Left renal pelvis (tissue), 4 donors: ENCODE data around the gene UVSSA. TPM values are rescaled to one million over a fixed set of nuclear protein-coding genes. Genes with fewer than 3 reads are reported as not detected.

Experiments
- DNase-seq, 4 donors: peaks; one replicate each; pipeline ENCODE4 v3.0.0-alpha.2; 2013; ENCODE audit warnings: low read depth in 4 of 4, low spot score in 3 of 4
- polyA plus RNA-seq, 4 donors: library from polyadenylated mRNA; unstranded; fragments of 120-200 nt; gene quantifications; one replicate each; pipeline ENCODE4 v1.2.1, GENCODE V29; 2013; ENCODE audit not compliant: insufficient read length in 4 of 4

UVSSA gene
- polyA plus RNA-seq, 4 donors: 5.9 to 19.3 (median 11.3) TPM

DNA sequence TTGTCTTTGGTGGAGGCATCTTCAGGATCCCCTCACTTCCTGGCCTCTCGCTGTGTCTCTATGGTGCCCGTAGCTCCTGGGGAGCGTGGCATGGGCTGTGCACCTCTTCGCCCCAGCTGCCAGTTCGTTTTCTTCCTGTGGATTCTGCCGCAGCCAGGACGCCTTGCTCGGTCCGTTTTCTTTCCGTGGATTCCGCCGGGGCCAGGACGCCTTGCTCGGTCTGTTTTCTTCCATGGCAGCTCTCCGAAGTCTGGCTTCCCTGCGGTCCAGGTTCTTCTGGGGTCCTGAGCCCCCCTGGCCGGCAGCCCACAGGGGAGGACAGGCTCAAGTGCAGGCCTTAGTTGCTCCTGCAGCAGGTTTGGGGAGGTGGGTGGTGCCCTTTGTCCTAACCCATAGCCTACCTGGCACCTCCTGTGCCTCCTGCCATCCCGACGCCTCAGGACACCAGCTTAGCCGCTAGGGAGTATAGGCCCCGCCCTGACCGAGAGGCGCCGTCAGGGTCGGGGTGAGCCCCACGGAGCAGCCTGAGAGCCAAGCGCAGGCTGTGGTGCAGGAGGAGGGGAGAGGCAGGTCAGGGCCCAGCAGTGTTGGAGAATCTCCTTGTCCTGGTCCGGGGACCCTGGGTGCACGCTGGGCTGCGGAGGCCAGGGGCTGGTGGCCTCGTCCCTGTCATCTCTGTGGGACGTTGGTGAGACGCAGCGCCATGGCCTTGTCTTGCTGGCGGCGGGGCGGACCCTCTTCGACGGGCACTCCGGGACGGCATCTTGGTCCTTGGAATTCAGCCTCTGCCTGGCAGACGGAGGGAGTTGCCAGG lies 27.1 kb downstream of the UVSSA start:
- DNase-seq: no peak

DNA sequence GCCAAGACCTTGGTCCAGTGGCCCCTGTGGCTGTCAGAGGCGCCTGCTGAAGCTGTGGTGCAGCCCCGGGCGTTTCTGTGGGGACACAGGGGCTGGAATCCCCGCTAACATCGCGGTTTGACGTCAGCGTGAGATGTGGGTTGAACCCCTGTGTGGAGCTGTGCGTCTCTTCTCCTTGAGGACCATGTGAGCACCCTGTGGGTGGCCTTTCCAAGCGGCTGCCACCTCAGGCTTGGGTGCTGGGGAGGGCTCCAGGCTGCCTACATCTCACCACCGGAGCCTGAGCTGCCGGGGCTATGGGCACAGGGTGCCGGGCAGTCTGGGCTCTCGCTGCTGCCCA lies 27.7 kb downstream of the UVSSA start:
- DNase-seq: no peak

DNA sequence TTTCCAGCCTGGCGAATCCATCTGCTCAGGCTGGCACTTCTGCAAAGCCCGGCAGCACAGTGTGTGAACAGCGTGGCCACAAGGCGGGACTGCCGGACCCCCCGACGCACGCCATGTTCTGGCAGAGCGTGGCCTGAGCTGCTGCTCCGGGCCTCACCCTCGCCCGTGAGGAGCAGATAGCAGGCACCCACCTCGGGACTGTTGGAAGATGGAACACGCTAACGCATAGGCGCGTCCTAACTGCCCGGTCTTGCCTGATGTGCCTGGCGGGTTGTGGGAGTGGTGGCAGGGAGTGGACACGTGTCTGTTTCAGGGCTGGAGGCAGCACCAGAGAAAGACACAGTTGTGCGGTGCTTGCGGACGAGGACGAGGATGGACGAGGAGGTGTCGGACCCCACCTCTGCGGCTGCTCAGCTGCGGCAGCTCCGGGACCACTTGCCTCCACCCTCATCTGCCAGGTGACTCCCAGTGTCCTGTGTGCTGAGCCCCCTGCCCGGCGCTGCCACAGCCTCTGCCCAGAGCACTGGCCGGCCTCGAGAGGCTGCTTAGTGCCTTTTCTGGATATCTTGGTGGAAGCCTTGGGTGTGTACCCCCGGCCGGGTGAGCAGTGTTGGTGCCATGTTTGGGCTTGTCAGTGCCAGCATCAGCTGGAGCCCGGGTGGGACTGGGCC lies 28.2 kb downstream of the UVSSA start:
- DNase-seq: no peak

DNA sequence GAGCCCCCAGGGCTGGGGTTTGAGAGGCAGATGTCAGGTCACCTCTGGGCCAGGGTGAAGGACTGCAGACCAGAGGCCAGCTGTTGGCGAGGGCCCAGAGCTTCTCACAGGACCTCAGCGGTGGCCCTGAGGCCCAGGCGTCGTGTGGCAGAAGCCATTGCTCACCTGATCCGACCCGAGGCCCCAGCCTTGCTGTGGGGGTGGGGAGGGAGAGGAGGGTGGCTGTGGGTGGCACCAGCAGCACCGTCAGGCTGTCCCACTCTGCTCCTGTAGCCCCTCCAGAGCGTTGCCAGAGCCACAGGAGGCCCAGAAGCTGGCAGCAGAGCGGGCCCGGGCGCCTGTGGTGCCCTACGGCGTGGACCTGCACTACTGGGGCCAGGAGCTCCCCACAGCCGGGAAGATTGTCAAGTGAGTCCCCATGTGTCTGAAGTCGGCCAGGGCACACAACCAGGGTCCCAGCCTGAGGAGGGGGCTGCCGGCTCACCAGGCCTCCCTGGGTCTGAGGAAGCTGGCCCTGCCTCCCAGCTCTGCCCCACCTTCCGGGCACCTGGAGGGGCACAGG lies 28.8 kb downstream of the UVSSA start:
- DNase-seq: no peak

DNA sequence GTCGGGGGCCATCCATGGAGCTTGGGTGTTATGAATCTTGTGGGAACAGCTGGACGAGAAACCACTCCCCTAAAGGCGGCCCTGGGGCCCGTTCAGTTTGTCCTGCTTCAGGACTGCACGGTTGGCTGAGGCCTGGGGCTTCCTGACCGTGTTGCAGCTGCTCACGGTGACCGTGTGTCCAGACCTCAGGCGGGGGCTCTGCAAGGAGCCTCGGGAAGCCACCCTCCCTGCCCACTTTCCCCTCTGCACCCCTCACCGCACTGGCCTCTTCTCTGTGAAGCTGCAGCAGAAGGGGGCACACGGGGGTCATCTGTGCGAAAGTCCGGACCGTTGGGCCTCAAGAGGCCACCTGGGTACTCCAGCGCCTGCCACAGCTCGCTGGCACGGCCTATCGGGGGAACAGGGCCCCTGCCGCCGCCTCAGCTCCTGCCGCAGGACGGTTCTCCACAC lies 29.4 kb downstream of the UVSSA start:
- DNase-seq: no peak

DNA sequence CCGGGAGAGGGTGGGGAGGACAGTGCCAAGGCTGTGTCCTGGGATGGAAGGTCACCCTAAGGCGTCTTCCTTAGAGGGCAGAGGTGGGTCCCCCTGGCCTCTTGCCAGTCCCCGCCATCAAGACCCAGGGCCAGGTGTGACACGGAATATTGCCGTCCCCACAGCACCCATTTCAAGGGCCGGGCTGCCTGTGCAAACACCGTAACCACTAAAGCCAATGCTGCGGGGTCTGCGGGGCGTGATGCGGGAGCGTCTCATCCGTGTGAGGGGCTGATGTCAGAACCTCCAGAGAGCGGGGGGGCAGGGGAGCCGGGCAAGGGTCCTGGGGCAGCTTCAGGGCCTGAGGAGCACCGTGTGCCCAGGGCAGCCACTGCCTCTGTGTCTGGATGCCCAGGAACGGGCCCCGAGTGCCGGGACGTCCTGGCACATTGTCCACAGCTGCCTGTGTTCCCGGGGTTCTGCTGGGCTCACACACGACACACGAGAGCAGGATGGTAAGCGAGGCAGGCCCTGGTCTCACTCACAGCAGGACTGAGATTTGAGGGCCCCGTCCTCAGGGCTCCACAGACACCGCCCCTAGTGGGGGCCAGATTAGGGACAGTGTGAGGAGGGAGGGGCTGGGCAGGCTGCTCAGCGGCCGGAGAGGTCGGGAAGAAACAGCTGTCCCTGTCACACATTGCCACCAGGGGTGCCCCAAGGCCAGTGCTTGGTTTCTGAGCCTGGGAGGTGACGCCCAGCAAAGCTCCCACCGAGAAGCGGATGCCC lies 30.0 kb downstream of the UVSSA start:
- DNase-seq: no peak

DNA sequence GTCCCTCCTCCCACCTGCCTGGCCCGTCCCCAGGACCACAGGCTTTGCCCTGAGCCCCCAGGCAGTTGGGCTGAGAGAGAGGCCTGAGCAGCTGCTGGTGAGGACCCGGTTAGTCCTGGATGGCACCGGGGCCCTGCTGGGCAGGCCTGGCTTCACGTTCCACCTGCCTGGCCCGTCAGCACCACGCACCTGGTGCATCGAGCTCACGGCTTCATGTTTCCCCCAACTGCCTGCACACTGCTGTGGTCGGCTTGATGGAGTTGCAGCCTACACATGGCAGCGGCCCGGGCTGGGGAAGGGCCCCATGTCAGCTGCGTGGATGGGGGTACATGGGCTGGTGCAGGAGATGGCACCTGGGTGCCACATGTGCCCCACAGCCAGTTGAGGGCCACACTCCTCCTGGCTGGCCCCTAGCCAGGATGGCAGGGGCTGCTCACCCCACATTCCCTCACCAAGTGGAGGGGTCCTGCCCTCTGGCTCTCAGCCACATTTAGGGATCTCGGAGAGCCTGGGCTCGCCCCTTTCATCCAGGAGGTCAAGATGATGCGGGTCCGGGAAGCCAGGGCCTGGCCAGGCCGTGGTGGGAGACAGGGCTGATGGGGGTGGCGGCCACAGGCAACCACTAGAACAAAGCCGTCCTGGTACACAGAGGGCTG lies 30.7 kb downstream of the UVSSA start:
- no peak for DNase-seq

DNA sequence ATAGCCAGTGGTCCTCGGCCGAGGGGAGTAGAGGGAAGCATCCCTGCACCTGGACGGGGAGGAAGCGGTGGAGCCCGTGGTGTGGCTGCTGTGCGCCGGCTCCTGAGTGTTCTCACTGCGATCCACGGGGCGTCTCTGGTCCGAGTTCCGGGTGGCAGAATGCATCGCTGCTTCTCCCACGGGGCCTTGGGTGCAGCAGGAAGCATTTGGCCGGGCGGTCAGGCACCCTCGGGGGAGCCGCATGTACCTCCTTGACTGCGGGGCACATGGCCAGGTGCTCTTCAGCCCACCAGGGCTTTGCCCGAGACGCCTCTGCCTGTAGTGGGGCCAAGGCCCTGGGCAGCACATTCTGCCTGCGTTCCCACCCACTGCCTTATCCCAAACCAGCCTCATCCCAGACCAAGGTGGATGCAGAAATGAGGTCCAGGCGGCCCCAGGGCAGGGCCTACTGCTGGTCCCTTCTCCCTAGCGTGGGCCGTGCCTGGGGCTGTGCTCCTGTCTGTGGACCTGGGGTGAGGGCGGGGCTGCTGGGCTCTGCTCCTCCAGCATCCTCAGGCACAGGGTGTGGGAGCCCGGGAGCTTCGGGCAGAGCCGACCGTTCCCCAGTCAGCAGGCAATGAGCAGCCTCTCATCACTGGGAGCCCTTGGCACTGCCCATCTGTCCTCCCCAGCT lies 31.7 kb downstream of the UVSSA start:
- DNase-seq: no peak

DNA sequence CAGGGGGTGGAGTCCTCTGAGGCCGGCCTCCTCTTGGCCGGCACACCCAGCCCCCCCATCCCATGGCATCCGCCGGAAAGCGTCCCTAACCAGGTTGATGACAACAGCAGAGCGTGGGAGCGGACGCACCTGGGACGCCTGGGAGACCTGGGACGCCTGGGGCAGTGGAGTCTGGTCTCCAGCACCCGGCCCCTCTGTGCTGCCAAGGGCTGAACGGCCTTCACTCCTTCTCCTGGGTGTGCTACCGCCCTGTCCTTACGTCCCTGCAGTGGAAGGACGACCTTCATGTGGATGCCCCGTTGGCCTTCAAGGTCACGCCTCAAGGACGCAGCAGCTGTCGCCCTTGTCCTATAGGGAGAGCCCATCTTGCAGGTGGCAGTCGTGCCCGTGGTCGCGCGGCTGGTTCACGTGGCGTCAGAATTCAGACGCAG lies 32.4 kb downstream of the UVSSA start:
- no peak for DNase-seq

DNA sequence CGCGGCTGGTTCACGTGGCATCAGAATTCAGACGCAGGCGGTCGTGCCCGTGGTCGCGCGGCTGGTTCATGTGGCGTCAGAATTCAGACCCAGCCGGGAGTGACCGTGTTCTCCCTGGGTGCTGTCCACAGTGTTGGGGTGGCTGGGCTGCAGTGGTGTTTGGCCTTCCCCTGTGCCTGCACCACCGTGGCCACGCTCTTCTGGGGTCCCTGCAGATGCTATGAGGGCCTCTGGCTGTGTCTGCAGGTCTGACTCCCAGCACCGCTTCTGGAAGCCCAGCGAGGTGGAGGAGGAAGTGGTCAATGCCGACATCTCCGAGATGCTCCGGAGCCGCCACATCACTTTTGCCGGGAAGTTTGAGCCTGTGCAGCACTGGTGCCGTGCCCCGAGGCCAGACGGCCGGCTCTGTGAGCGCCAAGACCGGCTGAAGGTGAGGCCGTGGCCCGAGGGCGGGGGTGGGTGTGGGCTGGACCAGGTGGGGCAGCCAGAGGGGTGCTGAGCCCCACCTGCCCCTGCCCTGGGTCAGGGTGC lies 32.9 kb downstream of the UVSSA start:
- no peak for DNase-seq

DNA sequence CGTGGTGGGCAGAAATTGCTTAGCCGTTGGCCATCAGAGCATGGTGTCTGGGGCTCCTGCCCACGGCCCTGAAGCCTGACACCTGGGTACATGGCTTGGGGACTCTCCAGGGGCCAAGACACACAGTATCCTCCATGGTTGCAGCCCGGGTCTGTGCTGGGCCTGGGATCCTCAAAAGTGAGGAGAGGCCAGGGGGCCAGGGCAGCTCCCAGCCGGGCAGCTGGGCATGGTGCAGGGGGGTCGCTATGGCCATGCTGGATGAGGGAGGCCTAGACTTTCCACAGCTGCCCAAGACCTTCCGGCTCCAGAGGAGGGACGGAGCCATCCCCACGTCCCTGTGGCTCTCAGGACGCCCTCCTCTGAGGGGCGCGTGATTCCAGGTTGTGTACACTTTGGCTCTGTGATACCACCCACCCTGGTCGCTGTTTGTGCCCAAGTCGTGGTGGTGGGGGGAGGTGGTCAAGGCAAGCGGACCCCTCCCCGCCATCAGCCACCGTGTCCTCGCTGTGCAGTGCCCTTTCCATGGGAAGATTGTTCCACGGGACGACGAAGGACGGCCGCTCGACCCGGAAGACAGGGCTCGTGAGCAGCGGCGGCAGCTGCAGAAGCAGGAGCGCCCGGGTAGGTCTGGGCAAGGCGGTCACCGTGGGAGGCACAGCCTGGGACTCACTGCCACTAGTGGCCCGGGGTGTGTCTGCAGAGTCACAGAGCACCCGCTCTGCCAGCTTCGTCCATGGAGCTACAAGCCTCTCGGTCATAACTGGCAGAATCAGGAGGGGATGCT lies 33.6 kb downstream of the UVSSA start:
- no peak for DNase-seq

DNA sequence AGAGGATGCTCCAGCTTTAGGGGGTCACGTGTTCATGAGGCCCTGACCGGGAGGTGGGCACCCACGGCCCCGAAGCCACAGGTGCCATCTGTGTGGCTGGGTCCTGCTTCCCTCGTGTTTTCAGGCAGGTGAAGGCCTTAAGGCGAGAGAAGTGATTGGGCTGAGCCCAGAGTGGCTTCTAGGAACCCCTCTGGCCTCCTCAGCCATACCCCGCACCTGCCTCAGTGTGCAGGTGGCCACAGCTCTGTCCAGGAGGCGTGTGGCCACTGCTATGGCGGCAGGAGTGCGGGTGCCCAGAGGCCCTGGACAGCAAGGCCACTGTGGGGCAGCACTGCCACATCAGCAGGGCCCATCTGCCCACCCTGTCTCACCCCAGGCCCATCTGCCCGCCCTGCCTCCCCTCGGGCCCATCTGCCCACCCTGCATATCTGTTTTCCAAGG lies 34.2 kb downstream of the UVSSA start:
- DNase-seq: no peak

DNA sequence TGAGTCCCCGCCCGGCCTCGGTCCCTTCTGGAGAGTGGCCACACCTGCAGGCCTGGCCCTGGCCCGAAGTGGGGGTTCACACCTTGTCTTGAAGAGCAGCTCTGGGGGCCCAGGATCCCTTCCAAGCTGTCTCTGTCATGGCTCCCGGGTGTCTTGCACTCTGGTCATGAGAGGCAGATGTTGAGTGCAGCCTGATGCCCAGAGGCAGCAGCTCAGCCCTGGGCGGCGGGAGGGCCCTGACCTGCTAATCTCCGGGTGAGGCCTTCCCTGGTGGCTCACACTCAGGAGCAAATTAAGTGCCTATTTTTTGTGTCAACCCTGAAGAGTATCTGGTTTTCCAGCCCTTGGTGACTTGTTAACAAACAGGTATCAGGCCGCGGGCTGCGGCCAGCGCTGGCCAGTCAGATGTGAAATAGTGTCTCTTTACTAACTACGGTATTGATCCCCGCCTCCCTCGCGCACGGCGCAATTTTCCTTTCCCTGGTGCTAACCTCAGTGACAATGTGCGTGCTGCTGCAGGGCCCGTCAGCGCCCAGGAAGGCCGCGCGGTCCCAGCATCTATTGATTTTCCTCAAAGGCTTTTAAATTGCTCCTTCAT lies 35.0 kb downstream of the UVSSA start:
- DNase-seq: no peak

DNA sequence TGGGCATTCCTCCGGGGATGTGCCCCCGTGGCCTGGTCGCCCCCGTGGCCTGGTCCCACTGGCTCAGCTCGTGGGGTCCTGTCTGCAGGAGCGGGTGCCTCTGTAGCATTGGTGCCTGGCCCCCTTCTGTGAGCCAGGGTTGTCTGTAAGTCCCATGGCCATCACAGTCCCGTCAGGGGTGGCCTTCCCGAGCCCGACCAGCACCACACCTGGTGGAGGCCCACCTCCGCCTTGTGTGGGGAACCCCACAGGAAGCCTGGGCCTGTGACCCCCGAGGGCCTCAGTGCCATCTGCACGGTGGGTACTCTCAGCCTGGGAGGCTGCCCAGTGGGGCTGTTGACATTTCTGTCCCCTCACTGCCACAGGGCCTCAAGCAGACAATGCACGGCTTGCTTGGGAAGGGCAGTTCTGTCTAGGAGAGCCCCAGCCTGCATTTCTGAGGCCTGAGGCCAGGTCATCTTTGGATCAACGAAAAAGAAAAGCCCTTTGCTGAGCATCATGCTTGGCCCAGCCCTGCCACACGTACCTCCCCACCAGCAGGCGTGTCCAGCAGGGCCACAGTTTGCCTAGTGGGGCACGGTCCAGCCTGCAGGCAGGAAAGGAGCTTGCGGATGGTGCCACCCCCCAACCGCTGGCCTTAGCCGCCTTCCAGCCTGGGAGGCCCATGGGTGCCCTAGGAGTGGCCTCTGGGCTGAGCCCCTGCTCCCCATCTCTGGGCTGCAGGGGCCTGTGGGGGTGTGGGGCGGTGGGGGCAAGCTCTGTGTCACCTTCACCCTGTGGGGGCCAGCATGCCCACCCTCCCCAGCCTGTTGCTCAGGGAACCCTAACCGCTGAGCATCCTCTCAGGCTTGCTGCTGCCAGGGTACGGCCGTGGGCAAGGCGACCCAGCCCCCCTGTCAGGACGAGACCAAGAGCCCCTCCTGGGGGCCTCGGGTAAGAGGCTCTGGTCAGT lies 36.0 kb downstream of the UVSSA start:
- no peak for DNase-seq

DNA sequence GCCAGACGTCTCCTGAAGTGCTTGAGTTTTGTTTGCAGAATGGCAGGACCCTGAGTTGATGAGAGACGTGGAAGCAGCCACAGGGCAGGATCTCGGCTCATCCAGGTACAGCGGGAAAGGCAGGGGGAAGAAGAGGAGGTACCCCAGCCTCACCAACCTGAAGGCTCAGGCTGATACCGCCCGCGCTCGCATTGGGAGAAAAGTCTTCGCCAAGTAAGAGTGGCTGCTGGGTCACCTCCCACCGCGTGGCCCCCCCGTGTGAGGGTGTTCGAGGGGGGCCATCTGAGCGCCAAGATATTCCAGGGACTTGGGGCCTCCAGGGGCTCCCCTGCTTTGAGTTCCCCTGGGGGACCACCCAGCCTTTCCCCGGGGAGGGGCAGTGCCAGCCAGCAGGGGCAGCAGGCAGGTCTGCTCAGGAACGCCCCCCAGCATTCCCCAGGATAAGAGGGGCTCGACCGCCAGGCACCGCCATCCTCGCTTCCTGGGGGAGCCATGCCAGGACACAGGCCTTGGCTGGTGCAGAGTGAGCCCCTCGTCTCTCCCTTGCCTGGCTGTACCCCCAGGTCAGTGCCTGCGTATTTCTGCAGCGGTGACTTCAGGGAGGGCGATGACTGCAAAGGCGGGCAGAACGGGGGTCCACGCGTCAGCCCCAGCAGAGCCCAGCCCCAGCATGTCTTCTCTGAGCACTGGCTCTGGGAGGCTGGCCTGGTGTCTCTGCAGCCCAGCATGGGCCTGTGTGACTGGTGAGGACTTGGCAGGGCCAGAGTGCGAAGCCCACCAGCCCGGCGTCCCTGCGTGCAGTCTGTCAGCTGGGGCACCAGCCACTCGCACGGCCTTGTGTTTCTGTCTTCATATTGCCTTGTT lies 37.0 kb downstream of the UVSSA start:
- DNase-seq: no peak

DNA sequence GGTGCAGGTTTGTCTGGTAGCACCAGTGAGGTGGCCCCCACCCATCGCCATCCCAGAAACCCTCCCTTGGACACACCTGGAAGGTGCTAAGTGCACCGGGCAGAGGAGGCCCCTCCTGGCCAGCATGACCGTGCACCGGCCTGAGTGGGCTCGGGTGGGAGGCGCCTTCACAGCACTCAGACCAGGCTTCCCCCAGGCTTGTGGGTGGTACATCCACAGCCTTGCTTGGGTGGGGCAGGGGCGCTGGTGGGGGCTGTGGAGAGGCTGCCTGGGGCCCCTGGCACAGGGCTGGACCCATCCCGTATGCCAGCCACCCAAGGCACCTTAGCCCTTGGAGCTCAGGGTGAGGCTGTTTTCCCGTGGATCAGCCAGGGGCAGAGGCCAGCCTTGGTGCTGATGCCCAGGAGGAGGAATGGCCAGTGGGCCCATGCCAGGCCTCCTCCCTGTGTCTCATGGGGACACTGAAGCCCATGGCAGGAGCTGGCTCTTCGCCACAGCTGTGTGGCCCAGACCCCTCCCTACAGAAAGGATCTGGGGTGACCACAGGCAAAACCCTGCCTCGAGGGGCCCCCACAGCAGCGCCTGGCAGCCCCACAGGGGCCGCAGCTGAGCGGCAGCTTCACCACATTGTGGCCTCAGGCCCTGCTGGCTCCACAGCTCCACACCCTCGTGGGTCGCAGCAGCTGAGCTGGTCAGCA lies 37.8 kb downstream of the UVSSA start:
- DNase-seq: no peak
